ENCODE results near the gene HAS3.

HAS3 gene

DNA sequence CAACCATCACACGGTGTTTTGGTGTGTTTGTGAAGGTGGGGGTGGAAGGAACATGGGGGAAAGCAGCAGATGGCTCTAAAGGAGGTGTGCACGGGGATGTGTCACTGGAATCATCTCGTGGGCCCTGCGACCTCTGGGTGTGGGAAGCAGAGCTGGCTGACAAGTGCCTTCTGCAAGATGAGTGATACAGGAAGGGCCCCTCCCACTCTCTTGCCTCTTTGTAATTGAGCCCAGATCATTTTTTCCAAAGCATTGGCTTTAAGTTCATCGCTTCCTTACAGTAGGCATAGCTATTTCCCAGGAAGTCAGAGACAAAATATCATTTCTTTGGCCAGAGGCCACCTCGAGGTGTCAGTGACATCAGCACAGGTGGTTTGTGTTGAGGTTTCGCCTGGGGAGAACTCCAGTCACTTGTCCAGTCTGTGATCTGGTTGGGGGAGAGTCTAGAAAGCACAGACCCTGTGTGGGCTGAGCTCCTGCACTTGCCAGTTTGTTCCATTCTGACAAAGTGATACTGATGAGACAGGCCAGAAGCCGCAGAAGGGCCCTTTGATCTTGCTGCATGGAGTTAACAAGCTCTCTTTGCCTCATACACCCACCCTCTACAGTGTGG lies 60.9 kb downstream of the HAS3 start:
- Mint-ChIP-seq H3K4me3 (no peak overlapping the region), H3K9me3 (no peaks in the 10 kb centered on the region), H3K27ac (no peak overlapping the region), H3K27me3 (no peaks in the 10 kb centered on the region), H3K4me1 (peaks cover 11 to 26% of the 10 kb centered on the region in 2 donors), H3K36me3 (peaks cover 56 to 77% of the 10 kb centered on the region in 2 donors)
- DNase-seq = no peak
- ATAC-seq (replicated peaks) = peak; percentile 53 to 69

DNA sequence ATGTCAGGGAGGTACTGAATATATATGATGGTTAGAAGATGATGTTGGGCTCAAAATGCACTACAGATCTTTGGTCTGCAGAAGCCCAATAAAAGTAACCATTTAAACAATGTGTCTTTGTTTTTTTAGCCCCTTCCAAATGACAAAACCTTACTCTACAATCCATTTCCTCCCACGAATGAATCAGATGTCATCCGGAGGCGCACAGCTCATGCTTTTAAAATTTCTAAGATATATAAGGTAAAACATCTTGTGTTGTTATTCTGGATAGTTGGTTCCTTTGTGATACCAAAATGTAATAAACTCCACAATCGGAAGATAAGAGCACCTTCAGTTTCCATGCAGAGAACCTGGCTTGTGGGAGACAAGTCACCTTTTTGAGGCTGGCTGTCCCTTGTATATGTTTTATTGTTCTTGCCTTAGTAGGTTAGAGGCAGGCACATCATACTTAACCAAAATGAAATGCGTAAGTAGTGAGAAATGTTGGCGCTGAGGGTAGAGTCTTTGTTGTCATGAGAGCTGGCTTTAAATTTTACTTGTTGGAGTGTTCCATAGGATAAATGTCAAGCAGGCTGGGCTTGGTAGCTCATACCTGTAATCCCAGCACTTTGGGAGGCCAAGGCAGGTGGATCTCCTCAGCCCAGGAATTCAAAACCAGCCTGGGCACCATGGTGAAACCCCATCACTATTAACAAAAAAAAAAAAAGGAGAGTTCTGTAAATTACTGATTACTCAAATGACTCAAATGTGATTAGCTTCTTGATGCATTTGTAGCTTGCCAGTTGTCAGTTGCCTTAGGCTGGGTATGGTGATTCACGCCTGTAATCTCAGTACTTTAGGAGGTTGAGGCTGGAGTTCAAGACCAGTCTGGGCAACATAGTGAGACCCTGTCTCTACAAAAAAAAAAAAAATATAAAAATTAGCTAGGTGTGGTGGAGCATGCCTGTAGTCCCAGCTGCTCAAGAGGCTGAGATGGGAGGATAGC lies 61.8 kb downstream of the HAS3 start:
- Mint-ChIP-seq H3K4me3 (no peak overlapping the region), H3K27ac (no peak overlapping the region), H3K36me3 (peaks cover 55 to 77% of the 10 kb centered on the region in 2 donors), H3K27me3 (no peaks in the 10 kb centered on the region), H3K4me1 (peaks cover 17 to 33% of the 10 kb centered on the region in 2 donors), H3K9me3 (no peaks in the 10 kb centered on the region)
- DNase-seq (no peak), ATAC-seq (replicated peaks) (no peak)

Data from stimulated activated naive B cell treated with anti-CD40 and anti-IgM and Interleukin-4, amounts not matched to agents 10 μg/mL and 1 μg/mL and 100 μg/mL, for 72 hours (primary cell).